22Rv1 (cell line): ENCODE data around the gene FOXP1.

Experiments used
- CTCF ChIP-seq: fragments of 450-650 bp; IDR thresholded peaks from 2 replicates; pipeline ENCODE4 v1.5.1; 2017; ENCODE audit warnings: mild to moderate bottlenecking
- ZFX ChIP-seq: fragments of 450-650 bp; IDR thresholded peaks from 2 replicates; pipeline ENCODE4 v1.6.1; 2017; ENCODE audit warnings: antibody characterized with exemption, borderline replicate concordance

GRCh38 chr3:71310980-71311660, 272.4 kb downstream of the FOXP1 start:
- TF ChIP-seq CTCF: no peak
- TF ChIP-seq ZFX: no peak
